Uterus (tissue), 2 donors: ENCODE data around the gene DSG2.

Source experiments
- POLR2A ChIP-seq, 2 donors: fragments of 450-650 bp; IDR thresholded peaks; one replicate each; pipeline ENCODE4 v1.6.1; 2016; ENCODE audit warnings: antibody characterized with exemption in 2 of 2, mild to moderate bottlenecking in 1 of 2, moderate library complexity in 1 of 2
- TF ChIP-seq, protein P1 (sequence below), 4 experiments: fragments of 200-600 bp in 2 of 4; fragments of 450-650 bp in 2 of 4; sonication (generic) in 2 of 4; IDR thresholded peaks; one replicate each; pipeline ENCODE4 v1.5.1; 2016 to 2019; ENCODE audit warnings: antibody characterized with exemption in 4 of 4, mild to moderate bottlenecking in 2 of 4, moderate library complexity in 1 of 4

DNA sequence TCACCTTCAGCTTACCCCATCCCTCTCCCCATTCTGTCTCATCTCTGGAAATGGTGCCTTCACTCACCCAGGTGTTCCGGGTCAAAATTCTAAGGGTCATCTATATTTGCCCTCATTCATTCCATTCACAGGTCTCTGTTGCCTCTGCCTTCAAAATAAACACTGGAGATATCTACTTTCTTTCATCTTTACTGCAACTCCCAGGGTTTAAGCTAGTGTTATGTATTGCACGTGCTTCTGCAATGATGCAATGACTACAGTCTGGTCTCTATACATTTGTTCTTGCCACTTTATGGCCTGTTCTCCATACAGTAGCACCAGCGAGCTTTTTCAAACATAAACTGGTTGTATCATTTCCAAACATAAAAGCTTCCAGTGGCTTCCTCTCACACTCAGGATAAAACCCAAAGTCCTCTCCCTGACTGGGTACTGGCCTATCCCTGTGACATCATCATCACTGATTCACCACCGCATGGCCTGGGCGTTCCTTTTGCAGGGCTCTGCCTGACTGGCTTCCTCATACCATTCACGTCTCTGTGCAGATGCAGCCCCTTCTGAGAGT lies 14.3 kb downstream of the DSG2 start:
- TF ChIP-seq, protein P1, sequence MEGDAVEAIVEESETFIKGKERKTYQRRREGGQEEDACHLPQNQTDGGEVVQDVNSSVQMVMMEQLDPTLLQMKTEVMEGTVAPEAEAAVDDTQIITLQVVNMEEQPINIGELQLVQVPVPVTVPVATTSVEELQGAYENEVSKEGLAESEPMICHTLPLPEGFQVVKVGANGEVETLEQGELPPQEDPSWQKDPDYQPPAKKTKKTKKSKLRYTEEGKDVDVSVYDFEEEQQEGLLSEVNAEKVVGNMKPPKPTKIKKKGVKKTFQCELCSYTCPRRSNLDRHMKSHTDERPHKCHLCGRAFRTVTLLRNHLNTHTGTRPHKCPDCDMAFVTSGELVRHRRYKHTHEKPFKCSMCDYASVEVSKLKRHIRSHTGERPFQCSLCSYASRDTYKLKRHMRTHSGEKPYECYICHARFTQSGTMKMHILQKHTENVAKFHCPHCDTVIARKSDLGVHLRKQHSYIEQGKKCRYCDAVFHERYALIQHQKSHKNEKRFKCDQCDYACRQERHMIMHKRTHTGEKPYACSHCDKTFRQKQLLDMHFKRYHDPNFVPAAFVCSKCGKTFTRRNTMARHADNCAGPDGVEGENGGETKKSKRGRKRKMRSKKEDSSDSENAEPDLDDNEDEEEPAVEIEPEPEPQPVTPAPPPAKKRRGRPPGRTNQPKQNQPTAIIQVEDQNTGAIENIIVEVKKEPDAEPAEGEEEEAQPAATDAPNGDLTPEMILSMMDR (IDR thresholded peaks at IDR 0.05): no peak
- no peak for TF ChIP-seq POLR2A (IDR thresholded peaks at IDR 0.05)
